DMS53 treated with DMSO at 0.1 percent for 48 hours (cell line): ENCODE measurements around the gene PCSK6.
A peak's percentile ranks its signal among the peaks of the same experiment; 100 is the strongest.
"Not testable (repeated sequence)": the region's sequence is repeated elsewhere in the genome, so short reads cannot be mapped to it uniquely, and the experiment has no call there.

Experiments used
- DNase-seq: peaks from one replicate; lab custom pipeline; 2025; ENCODE audit not compliant: unreplicated experiment; lab: John Stamatoyannopoulos, UW

Gene PCSK6

GRCh38 chr15:101287342-101287741 lies 202.2 kb downstream of the PCSK6 start:
- not testable (repeated sequence) for DNase-seq

GRCh38 chr15:101286471-101287114 lies 202.9 kb downstream of the PCSK6 start:
- no peak for DNase-seq

GRCh38 chr15:101283931-101284330 lies 205.6 kb downstream of the PCSK6 start:
- no peak for DNase-seq

- DNase-seq = no peak
Measured at GRCh38 chr15:101280007-101280406, 209.5 kb downstream of the PCSK6 start.

- DNase-seq = peak; percentile 32
Measured at GRCh38 chr15:101277943-101278564, 211.5 kb downstream of the PCSK6 start.

GRCh38 chr15:101277038-101277822 lies 212.3 kb downstream of the PCSK6 start, which contains the start of gene SELENOS:
SELENOS (minus strand) TSS chr15:101277485; CDS start chr15:101277417, 68 bp downstream.
- DNase-seq = peak; percentile 69

GRCh38 chr15:101276501-101277037 lies 212.9 kb downstream of the PCSK6 start:
- DNase-seq = no peak

- no peak for DNase-seq
Measured at GRCh38 chr15:101275018-101275417, 214.5 kb downstream of the PCSK6 start.

GRCh38 chr15:101273534-101273933 lies 216.0 kb downstream of the PCSK6 start:
- DNase-seq = no peak

GRCh38 chr15:101272584-101272983 lies 216.9 kb downstream of the PCSK6 start:
- DNase-seq = no peak

GRCh38 chr15:101269479-101270223 lies 219.9 kb downstream of the PCSK6 start:
- no peak for DNase-seq

- no peak for DNase-seq
Measured at GRCh38 chr15:101267320-101268104, 222.0 kb downstream of the PCSK6 start.

- no peak for DNase-seq
Measured at GRCh38 chr15:101266787-101267186, 222.7 kb downstream of the PCSK6 start.

- no peak for DNase-seq
Measured at GRCh38 chr15:101266034-101266433, 223.5 kb downstream of the PCSK6 start.

GRCh38 chr15:101264911-101265641 lies 224.4 kb downstream of the PCSK6 start:
- DNase-seq = no peak

GRCh38 chr15:101264011-101264410 lies 225.5 kb downstream of the PCSK6 start:
- DNase-seq = no peak

GRCh38 chr15:101262551-101262950 lies 227.0 kb downstream of the PCSK6 start:
- no peak for DNase-seq

GRCh38 chr15:101258238-101259144 lies 231.0 kb downstream of the PCSK6 start:
- DNase-seq = peak; percentile 50
